ENCODE data around the gene NEDD8.

The NEDD8 gene

GRCh38 chr14:24194186-24194872 is 37.8 kb downstream of the NEDD8 start:
- DNase-seq, result no peak

- DNase-seq, result no peak
These were observed 39.2 kb downstream of the NEDD8 start for GRCh38 chr14:24192933-24193332.

- DNase-seq, result no peak
These were observed 41.8 kb downstream of the NEDD8 start for GRCh38 chr14:24190416-24190815.

- no peak for DNase-seq
These were observed 42.7 kb downstream of the NEDD8 start for GRCh38 chr14:24189460-24189859.

- DNase-seq, result no peak
These were observed 43.1 kb downstream of the NEDD8 start for GRCh38 chr14:24189059-24189375.

GRCh38 chr14:24188251-24189058 is 43.7 kb downstream of the NEDD8 start, which contains the start of gene IPO4:
TSS of gene IPO4 (minus strand) at chr14:24188816. CDS start at chr14:24188787, 29 bp downstream.
- DNase-seq, result peak; percentile 90

- no peak for DNase-seq
These were observed 44.6 kb downstream of the NEDD8 start for GRCh38 chr14:24187539-24187915.

- no peak for DNase-seq
These were observed 45.2 kb downstream of the NEDD8 start for GRCh38 chr14:24186831-24187538.

GRCh38 chr14:24185741-24186140 is 46.4 kb downstream of the NEDD8 start:
- DNase-seq, result no peak

GRCh38 chr14:24185026-24185425 is 47.1 kb downstream of the NEDD8 start:
- no peak for DNase-seq

GRCh38 chr14:24184104-24184970 is 47.8 kb downstream of the NEDD8 start:
- DNase-seq, result no peak

- no peak for DNase-seq
These were observed 49.1 kb downstream of the NEDD8 start for GRCh38 chr14:24183014-24183481.

- no peak for DNase-seq
These were observed 49.9 kb downstream of the NEDD8 start for GRCh38 chr14:24182110-24182882.

GRCh38 chr14:24181371-24182077 is 50.6 kb downstream of the NEDD8 start:
- no peak for DNase-seq

- DNase-seq, result peak; percentile 21
These were observed 52.0 kb downstream of the NEDD8 start for GRCh38 chr14:24179961-24180796.

- no peak for DNase-seq
These were observed 52.7 kb downstream of the NEDD8 start for GRCh38 chr14:24179294-24179960.

GRCh38 chr14:24178399-24179178 is 53.6 kb downstream of the NEDD8 start:
- no peak for DNase-seq

GRCh38 chr14:24177891-24178290 is 54.3 kb downstream of the NEDD8 start:
- DNase-seq, result no peak
